ENCODE data around the gene SBF2.
"Not testable (repeated sequence)": the region's sequence is repeated elsewhere in the genome, so short reads cannot be mapped to it uniquely, and the experiment has no call there.

GRCh38 chr11:9945680-9946079, 348.3 kb downstream of the SBF2 start:
- not testable (repeated sequence) for TF ChIP-seq FOXA1 (IDR thresholded peaks at IDR 0.05); ELF4 (IDR thresholded peaks at IDR 0.05); NFRKB (IDR thresholded peaks at IDR 0.05); FOXM1 (IDR thresholded peaks at IDR 0.05; ENCODE audit: borderline replicate concordance); L3MBTL2 (conservative IDR thresholded peaks at IDR 0.05); BHLHE40 (IDR thresholded peaks at IDR 0.05; ENCODE audit: borderline replicate concordance); ARNT (IDR thresholded peaks at IDR 0.05); TARDBP (IDR thresholded peaks at IDR 0.05); HDGF (IDR thresholded peaks at IDR 0.05; ENCODE audit: borderline replicate concordance)

Data from HEK293T (cell line).